ENCODE measurements around the gene SNRPA1. TPM values are rescaled to one million over a fixed set of nuclear protein-coding genes. Genes with fewer than 3 reads are reported as not detected.

Gene SNRPA1
- total and polyA plus RNA-seq, 2 donors (not counting 3 experiments of a cell fraction or from before 2014, with no cell fraction given), result 68.5 to 82.7 TPM

GRCh38 chr15:101264911-101265641 lies 30.0 kb downstream of the SNRPA1 start:
- Histone ChIP-seq H3K27me3 (ENCODE audit: control insufficient read depth in 2 of 2, insufficient read depth in 2 of 2, low read length in 2 of 2) (peaks cover 0 to 2% of the 10 kb centered on the region in 2 experiments), H3K27ac (ENCODE audit: insufficient read depth, low read depth, low read length) (no peak overlapping the region), H3K9me3 (replicated peaks; ENCODE audit: control insufficient read depth, insufficient read depth, low read length) (no peaks in the 10 kb centered on the region), H3K4me2 (ENCODE audit: insufficient read depth, low read length) (no peak overlapping the region), H3K4me3 (replicated peaks in 1 of 3; ENCODE audit: insufficient read depth in 1 of 3, low read depth in 1 of 3, low read length in 3 of 3) (no peak overlapping the region), H3K9me1 (replicated peaks; ENCODE audit: control insufficient read depth, extremely low read depth, insufficient read depth, low read length) (no peaks in the 10 kb centered on the region), H3K79me2 (ENCODE audit: control insufficient read depth, insufficient read depth, low read length) (no peaks in the 10 kb centered on the region), H3K36me3 (ENCODE audit: control insufficient read depth in 2 of 2, extremely low read depth in 1 of 2, insufficient read depth in 2 of 2, low read length in 2 of 2) (no peaks in the 10 kb centered on the region), H3K4me1 (ENCODE audit: control insufficient read depth, extremely low read depth, insufficient read depth, low read length) (peaks cover 12% of the 10 kb centered on the region), H4K20me1 (replicated peaks; ENCODE audit: control insufficient read depth, extremely low read depth, insufficient read depth, low read length) (no peaks in the 10 kb centered on the region), H3K9ac (replicated peaks; ENCODE audit: extremely low read depth, insufficient read depth, low read length) (no peak overlapping the region), H2AFZ (ENCODE audit: low read depth, low read length) (no peak overlapping the region)
- FAIRE-seq (peak; percentile 53), DNase-seq (ENCODE audit: low read depth, low spot score) (no peak)
- TF ChIP-seq POLR2AphosphoS5 (IDR thresholded peaks at IDR 0.05; ENCODE audit: insufficient read depth, low read depth, low read length), result no peak
- TF ChIP-seq, protein P1, sequence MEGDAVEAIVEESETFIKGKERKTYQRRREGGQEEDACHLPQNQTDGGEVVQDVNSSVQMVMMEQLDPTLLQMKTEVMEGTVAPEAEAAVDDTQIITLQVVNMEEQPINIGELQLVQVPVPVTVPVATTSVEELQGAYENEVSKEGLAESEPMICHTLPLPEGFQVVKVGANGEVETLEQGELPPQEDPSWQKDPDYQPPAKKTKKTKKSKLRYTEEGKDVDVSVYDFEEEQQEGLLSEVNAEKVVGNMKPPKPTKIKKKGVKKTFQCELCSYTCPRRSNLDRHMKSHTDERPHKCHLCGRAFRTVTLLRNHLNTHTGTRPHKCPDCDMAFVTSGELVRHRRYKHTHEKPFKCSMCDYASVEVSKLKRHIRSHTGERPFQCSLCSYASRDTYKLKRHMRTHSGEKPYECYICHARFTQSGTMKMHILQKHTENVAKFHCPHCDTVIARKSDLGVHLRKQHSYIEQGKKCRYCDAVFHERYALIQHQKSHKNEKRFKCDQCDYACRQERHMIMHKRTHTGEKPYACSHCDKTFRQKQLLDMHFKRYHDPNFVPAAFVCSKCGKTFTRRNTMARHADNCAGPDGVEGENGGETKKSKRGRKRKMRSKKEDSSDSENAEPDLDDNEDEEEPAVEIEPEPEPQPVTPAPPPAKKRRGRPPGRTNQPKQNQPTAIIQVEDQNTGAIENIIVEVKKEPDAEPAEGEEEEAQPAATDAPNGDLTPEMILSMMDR (IDR thresholded peaks at IDR 0.05; ENCODE audit: extremely low read depth in 1 of 2, insufficient read depth in 1 of 2, low read depth in 1 of 2, low read length in 2 of 2), result no peak
- ChIA-PET CTCF (no interaction called here), POLR2A (no interaction called here)
- dilution Hi-C loops (cut with MboI; ENCODE audit: extremely low pct_ligation_motif_present, low sequenced_read_pairs) (no loop called here), intact Hi-C loops (cut with micrococcal nuclease) (no loop called here)
- no TSS peak for BruUV-seq (replicated peaks)

- Histone ChIP-seq H4K20me1 (replicated peaks; ENCODE audit: control insufficient read depth, extremely low read depth, insufficient read depth, low read length) (no peaks in the 10 kb centered on the region), H3K27ac (ENCODE audit: insufficient read depth, low read depth, low read length) (no peak overlapping the region), H3K9me3 (replicated peaks; ENCODE audit: control insufficient read depth, insufficient read depth, low read length) (no peaks in the 10 kb centered on the region), H3K9me1 (replicated peaks; ENCODE audit: control insufficient read depth, extremely low read depth, insufficient read depth, low read length) (no peaks in the 10 kb centered on the region), H3K9ac (replicated peaks; ENCODE audit: extremely low read depth, insufficient read depth, low read length) (no peak overlapping the region), H3K27me3 (ENCODE audit: control insufficient read depth in 2 of 2, insufficient read depth in 2 of 2, low read length in 2 of 2) (peaks cover 0 to 2% of the 10 kb centered on the region in 2 experiments), H3K4me2 (ENCODE audit: insufficient read depth, low read length) (no peak overlapping the region), H3K4me1 (ENCODE audit: control insufficient read depth, extremely low read depth, insufficient read depth, low read length) (peaks cover 12% of the 10 kb centered on the region), H3K36me3 (ENCODE audit: control insufficient read depth in 2 of 2, extremely low read depth in 1 of 2, insufficient read depth in 2 of 2, low read length in 2 of 2) (no peaks in the 10 kb centered on the region), H3K79me2 (ENCODE audit: control insufficient read depth, insufficient read depth, low read length) (no peaks in the 10 kb centered on the region), H3K4me3 (replicated peaks in 1 of 3; ENCODE audit: insufficient read depth in 1 of 3, low read depth in 1 of 3, low read length in 3 of 3) (no peak overlapping the region), H2AFZ (ENCODE audit: low read depth, low read length) (no peak overlapping the region)
- TF ChIP-seq JUN (IDR thresholded peaks at IDR 0.05; ENCODE audit: borderline replicate concordance, insufficient read depth, insufficient read length, low read depth) (no peak), FOS (IDR thresholded peaks at IDR 0.05; ENCODE audit: borderline replicate concordance, insufficient read depth, low read length) (no peak), POLR2A (IDR thresholded peaks at IDR 0.05; ENCODE audit: low read depth, low read length) (no peak), EZH2 (IDR thresholded peaks at IDR 0.05; ENCODE audit: borderline replicate concordance, low read depth, low read length, severe bottlenecking) (no peak), GATA2 (IDR thresholded peaks at IDR 0.05; ENCODE audit: insufficient read depth, insufficient read length, low read depth, low read length) (no peak), POLR2AphosphoS5 (IDR thresholded peaks at IDR 0.05; ENCODE audit: insufficient read depth, low read depth, low read length) (no peak), MYC (IDR thresholded peaks at IDR 0.05; ENCODE audit: low read depth, low read length) (no peak)
- TF ChIP-seq, protein P1 (IDR thresholded peaks at IDR 0.05; ENCODE audit: extremely low read depth in 1 of 2, insufficient read depth in 1 of 2, low read depth in 1 of 2, low read length in 2 of 2), result no peak
- TF ChIP-seq, protein P2, sequence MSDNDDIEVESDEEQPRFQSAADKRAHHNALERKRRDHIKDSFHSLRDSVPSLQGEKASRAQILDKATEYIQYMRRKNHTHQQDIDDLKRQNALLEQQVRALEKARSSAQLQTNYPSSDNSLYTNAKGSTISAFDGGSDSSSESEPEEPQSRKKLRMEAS (IDR thresholded peaks at IDR 0.05; ENCODE audit: insufficient read depth, insufficient read length), result no peak
- dilution Hi-C loops (cut with MboI; ENCODE audit: extremely low pct_ligation_motif_present, low sequenced_read_pairs) (no loop called here), intact Hi-C loops (cut with micrococcal nuclease) (no loop called here)
- CTCF ChIA-PET, result no interaction called here
- DNase-seq (ENCODE audit: low read depth, low spot score) (peak; percentile 33), FAIRE-seq (peak; percentile 26)
- POLR2A ChIA-PET, result no interaction called here
- BruUV-seq (replicated peaks), result no TSS peak
These were observed 31.0 kb downstream of the SNRPA1 start for GRCh38 chr15:101264011-101264410.

Measured in endothelial cell of umbilical vein (primary cell).